ENCODE data around the gene F8. TPM values are rescaled to one million over a fixed set of nuclear protein-coding genes. Genes with fewer than 3 reads are reported as not detected.

F8 gene
- total and polyA plus RNA-seq, 9 of the 15 experiments (the other 6 are each of a cell fraction or from before 2014, with no cell fraction given): 0.41 to 3.8 (median 0.91) TPM

GRCh38 chrX:154805696-154806091, 216.8 kb downstream of the F8 start (continued):
- no peak for TF ChIP-seq VEZF1 (CRISPR knock-in tag; IDR thresholded peaks at IDR 0.05)
- TF ChIP-seq CCNT2 (IDR thresholded peaks at IDR 0.05; ENCODE audit: borderline replicate concordance, extremely low read depth, insufficient read length, low read depth, low read length): peak; percentile 44
- TF ChIP-seq CC2D1A (IDR thresholded peaks at IDR 0.05): no peak
- TF ChIP-seq HMGXB4 (CRISPR knock-in tag; IDR thresholded peaks at IDR 0.05): no peak
- TF ChIP-seq CHD2 (IDR thresholded peaks at IDR 0.05; ENCODE audit: low read depth, low read length): no peak
- TF ChIP-seq KDM5B (IDR thresholded peaks at IDR 0.05; ENCODE audit: insufficient replicate concordance, low read depth, low read length): peak; percentile 51
- peak; percentile 0 for TF ChIP-seq MEIS2 (IDR thresholded peaks at IDR 0.05; ENCODE audit: partially characterized antibody)

Data from K562 (cell line).